Karpas-422 (cell line): ENCODE data around the gene CELA1. TPM values are rescaled to one million over a fixed set of nuclear protein-coding genes. Genes with fewer than 3 reads are reported as not detected.
"Not testable (repeated sequence)": the region's sequence is repeated elsewhere in the genome, so short reads cannot be mapped to it uniquely, and the experiment has no call there.

Experiments
- DNase-seq: peaks from one replicate; pipeline ENCODE4 v3.0.0-alpha.2; 2015
- H2AFZ ChIP-seq: fragments of 200-600 bp; sonication (generic); 2 replicates; pipeline ENCODE4 v1.6.1; 2014; ENCODE audit warnings: antibody characterized with exemption, low read length, mixed read lengths
- H3K27ac ChIP-seq: fragments of 200-600 bp; sonication (generic); 2 replicates; pipeline ENCODE4 v1.5.1; 2014; ENCODE audit warnings: mild to moderate bottlenecking, low read length, moderate library complexity
- H3K27me3 ChIP-seq: fragments of 200-600 bp; sonication (generic); 2 replicates; pipeline ENCODE4 v1.6.1; 2014; ENCODE audit warnings: low read length, mixed read lengths
- H3K36me3 ChIP-seq: fragments of 200-600 bp; sonication (generic); 2 replicates; pipeline ENCODE4 v1.6.1; 2014; ENCODE audit warnings: low read length, mixed read lengths; ENCODE audit not compliant: insufficient read depth
- H3K4me1 ChIP-seq: fragments of 200-600 bp; sonication (generic); 2 replicates; pipeline ENCODE4 v1.6.1; 2014; ENCODE audit warnings: mild to moderate bottlenecking, low read length, mixed read lengths
- H3K4me2 ChIP-seq: fragments of 200-600 bp; sonication (generic); 2 replicates; pipeline ENCODE4 v1.6.1; 2014; ENCODE audit warnings: low read length, low read depth, mild to moderate bottlenecking; ENCODE audit not compliant: poor library complexity, severe bottlenecking
- H3K4me3 ChIP-seq: fragments of 200-600 bp; sonication (generic); 2 replicates; pipeline ENCODE4 v1.5.1; 2014; ENCODE audit warnings: mild to moderate bottlenecking, antibody characterized with exemption, low read length, mixed read lengths
- H3K79me2 ChIP-seq: fragments of 200-600 bp; sonication (generic); 2 replicates; pipeline ENCODE4 v1.6.1; 2014; ENCODE audit warnings: mild to moderate bottlenecking, low read length, mixed read lengths
- H3K9ac ChIP-seq: fragments of 200-600 bp; sonication (generic); 2 replicates; pipeline ENCODE4 v1.6.0; 2014; ENCODE audit warnings: low read length
- H3K9me2 ChIP-seq: fragments of 200-600 bp; sonication (generic), shearing (Covaris generic); replicated peaks from 2 replicates; pipeline ENCODE4 v1.6.0; 2014; ENCODE audit warnings: mild to moderate bottlenecking, low read length, moderate library complexity; ENCODE audit not compliant: insufficient read depth
- H3K9me3 ChIP-seq: fragments of 300-700, 200-600 bp; sonication (generic); 2 replicates; pipeline ENCODE4 v1.6.1; 2014; ENCODE audit warnings: low read length, mixed read lengths
- H4K20me1 ChIP-seq: fragments of 200-600 bp; sonication (generic); 2 replicates; pipeline ENCODE4 v1.6.1; 2014; ENCODE audit warnings: mild to moderate bottlenecking, antibody characterized with exemption, low read length, low read depth; ENCODE audit not compliant: insufficient read depth
- total RNA-seq: library from RNA; depleted of rRNA; stranded (reverse); fragments of >200 nt; shearing (Covaris generic); gene quantifications from 2 replicates; pipeline ENCODE4 v1.2.3, GENCODE V29; 2014; ENCODE audit warnings: low replicate concordance

Gene CELA1
- total RNA-seq, 1 experiment from 2014 or later = not detected

GRCh38 chr12:51343201-51343600 lies 3.3 kb downstream of the CELA1 start:
- no peaks in the 10 kb centered on the region for H4K20me1 ChIP-seq
- no peak overlapping the region for H3K27ac ChIP-seq
- H3K4me2 ChIP-seq = no peak overlapping the region
- no peak overlapping the region for H2AFZ ChIP-seq
- no peaks in the 10 kb centered on the region for H3K79me2 ChIP-seq
- H3K4me1 ChIP-seq = peaks cover 24% of the 10 kb centered on the region
- H3K4me3 ChIP-seq = no peak overlapping the region
- H3K9me2 ChIP-seq = no peaks in the 10 kb centered on the region
- H3K27me3 ChIP-seq = no peaks in the 10 kb centered on the region
- no peaks in the 10 kb centered on the region for H3K36me3 ChIP-seq
- H3K9me3 ChIP-seq = no peaks in the 10 kb centered on the region
- peak; percentile 50 for DNase-seq
- H3K9ac ChIP-seq = no peak overlapping the region; the same call in 1 of the 2 replicates

- Histone ChIP-seq H3K9ac (no peak overlapping the region), H3K4me1 (peaks cover 24% of the 10 kb centered on the region), H3K79me2 (no peaks in the 10 kb centered on the region), H2AFZ (no peak overlapping the region), H3K27me3 (no peaks in the 10 kb centered on the region), H4K20me1 (no peaks in the 10 kb centered on the region), H3K4me2 (no peak overlapping the region), H3K4me3 (no peak overlapping the region), H3K27ac (no peak overlapping the region), H3K36me3 (no peaks in the 10 kb centered on the region), H3K9me3 (no peaks in the 10 kb centered on the region), H3K9me2 (no peaks in the 10 kb centered on the region)
- no peak for DNase-seq
Measured at GRCh38 chr12:51342416-51342815, 4.1 kb downstream of the CELA1 start.

GRCh38 chr12:51341251-51342007 lies 5.0 kb downstream of the CELA1 start:
- 0 out of 2 replicates have a peak overlapping the region, but pooled peaks have one; percentile 5 for H3K9ac ChIP-seq
- H3K4me3 ChIP-seq = no peak overlapping the region
- H3K27me3 ChIP-seq = no peaks in the 10 kb centered on the region
- peaks cover 24% of the 10 kb centered on the region for H3K4me1 ChIP-seq
- H4K20me1 ChIP-seq = no peaks in the 10 kb centered on the region
- H3K9me2 ChIP-seq = no peaks in the 10 kb centered on the region
- no peak overlapping the region for H3K27ac ChIP-seq
- peak overlapping the region; percentile 27 for H3K4me2 ChIP-seq
- peak; percentile 91 for DNase-seq
- H3K9me3 ChIP-seq = no peaks in the 10 kb centered on the region
- no peaks in the 10 kb centered on the region for H3K79me2 ChIP-seq
- no peaks in the 10 kb centered on the region for H3K36me3 ChIP-seq
- no peak overlapping the region for H2AFZ ChIP-seq

- no peak overlapping the region for H2AFZ ChIP-seq
Measured at GRCh38 chr12:51339750-51340149, 6.7 kb downstream of the CELA1 start.

GRCh38 chr12:51337336-51337735 lies 9.1 kb downstream of the CELA1 start:
- H3K4me3 ChIP-seq, DNase-seq, H3K4me2 ChIP-seq, H3K9me3 ChIP-seq, H3K27me3 ChIP-seq, H3K36me3 ChIP-seq, H3K9me2 ChIP-seq, H2AFZ ChIP-seq, H4K20me1 ChIP-seq, H3K27ac ChIP-seq, H3K4me1 ChIP-seq, H3K79me2 ChIP-seq, H3K9ac ChIP-seq: not testable (repeated sequence)

More at GRCh38 chr12:51339750-51340149, 6.7 kb downstream of the CELA1 start:
- H4K20me1 ChIP-seq = no peaks in the 10 kb centered on the region
- no peaks in the 10 kb centered on the region for H3K79me2 ChIP-seq
- no peaks in the 10 kb centered on the region for H3K27me3 ChIP-seq
- no peaks in the 10 kb centered on the region for H3K36me3 ChIP-seq
- no peaks in the 10 kb centered on the region for H3K9me3 ChIP-seq
- H3K4me3 ChIP-seq = no peak overlapping the region
- no peak overlapping the region for H3K9ac ChIP-seq
- no peaks in the 10 kb centered on the region for H3K9me2 ChIP-seq
- no peak overlapping the region for H3K27ac ChIP-seq
- no peak overlapping the region for H3K4me2 ChIP-seq
- H3K4me1 ChIP-seq = peaks cover 20% of the 10 kb centered on the region
- DNase-seq = no peak

GRCh38 chr12:51335931-51336330 lies 10.5 kb downstream of the CELA1 start:
- Histone ChIP-seq H2AFZ (no peak overlapping the region), H3K9me3 (no peaks in the 10 kb centered on the region), H3K4me3 (no peak overlapping the region), H4K20me1 (no peaks in the 10 kb centered on the region), H3K4me1 (no peaks in the 10 kb centered on the region), H3K79me2 (no peaks in the 10 kb centered on the region), H3K9ac (no peak overlapping the region), H3K27ac (no peak overlapping the region), H3K36me3 (no peaks in the 10 kb centered on the region), H3K9me2 (no peaks in the 10 kb centered on the region), H3K4me2 (no peak overlapping the region), H3K27me3 (no peaks in the 10 kb centered on the region)
- no peak for DNase-seq

- Histone ChIP-seq H3K4me2 (no peak overlapping the region), H3K4me3 (no peak overlapping the region), H3K9ac (no peak overlapping the region), H3K27ac (no peak overlapping the region), H3K9me3 (no peaks in the 10 kb centered on the region), H3K36me3 (no peaks in the 10 kb centered on the region), H4K20me1 (no peaks in the 10 kb centered on the region), H3K27me3 (no peaks in the 10 kb centered on the region), H2AFZ (no peak overlapping the region), H3K9me2 (no peaks in the 10 kb centered on the region), H3K79me2 (no peaks in the 10 kb centered on the region), H3K4me1 (peaks cover 3% of the 10 kb centered on the region; the same call in 1 of the 2 replicates)
- DNase-seq = no peak
Measured at GRCh38 chr12:51334764-51335163, 11.7 kb downstream of the CELA1 start.

- no peaks in the 10 kb centered on the region for H3K36me3 ChIP-seq
- no peak overlapping the region for H3K27ac ChIP-seq
- H3K27me3 ChIP-seq = no peaks in the 10 kb centered on the region
- H2AFZ ChIP-seq = no peak overlapping the region
- no peak overlapping the region for H3K4me3 ChIP-seq
- H3K4me1 ChIP-seq = peaks cover 5% of the 10 kb centered on the region; the same call in 1 of the 2 replicates
- no peaks in the 10 kb centered on the region for H3K9me3 ChIP-seq
- no peak overlapping the region for H3K4me2 ChIP-seq
- no peaks in the 10 kb centered on the region for H3K9me2 ChIP-seq
- DNase-seq = no peak
- H3K9ac ChIP-seq = no peak overlapping the region
- no peaks in the 10 kb centered on the region for H3K79me2 ChIP-seq
- no peaks in the 10 kb centered on the region for H4K20me1 ChIP-seq
Measured at GRCh38 chr12:51333536-51333935, 12.9 kb downstream of the CELA1 start.
